IMR-90 (cell line): Measurements from ENCODE around the gene UST. TPM values are rescaled to one million over a fixed set of nuclear protein-coding genes. Genes with fewer than 3 reads are reported as not detected.

Experiments
- ATAC-seq: fragments of 200-7000 bp; cut with Tn5 transposase; 2 replicates; pipeline ENCODE4 v1.9.1; 2020; ENCODE audit warnings: low read depth, mild to moderate bottlenecking, moderate library complexity
- BruUV-seq: library from RNA; stranded (reverse); fragments of 400-500 nt; replicated peaks from 2 replicates; lab custom pipeline; 2021; lab: Mats Ljungman, UMichigan
- CTCF ChIA-PET: fragments of 300-600 bp; formaldehyde crosslinking; extraction: SDS; loops from one replicate; lab custom pipeline; 2021; ENCODE audit warnings: antibody characterized with exemption; lab: Yijun Ruan, JAX
- POLR2A ChIA-PET: fragments of 300-600 bp; sonication (Branson Sonifier 250); formaldehyde crosslinking; loops from one replicate; lab custom pipeline; 2022; ENCODE audit warnings: antibody characterized with exemption; ENCODE audit not compliant: unreplicated experiment; lab: Charles Lee
- DNase-seq: peaks from one replicate; pipeline ENCODE4 v3.0.0; 2013
- H2AFZ ChIP-seq: replicated peaks from 2 replicates; pipeline ENCODE3; 2013; ENCODE audit warnings: low read length, mild to moderate bottlenecking; ENCODE audit not compliant: poor library complexity
- H2AK5ac ChIP-seq: 2 replicates; pipeline ENCODE4 v1.6.1; 2013; ENCODE audit warnings: low read depth, low read length, inconsistent platforms
- H2AK9ac ChIP-seq: replicated peaks from 2 replicates; pipeline ENCODE3; 2013; ENCODE audit warnings: mild to moderate bottlenecking, low read depth, low read length, moderate library complexity; ENCODE audit not compliant: poor library complexity
- H2BK120ac ChIP-seq: 2 replicates; pipeline ENCODE4 v1.6.1; 2013; ENCODE audit warnings: low read depth, low read length, inconsistent platforms
- H2BK15ac ChIP-seq: 3 replicates; pipeline ENCODE4 v1.6.1; 2013; ENCODE audit warnings: low read depth, low read length, inconsistent platforms
- H2BK20ac ChIP-seq: 2 replicates; pipeline ENCODE4 v1.6.1; 2013; ENCODE audit warnings: low read depth, mild to moderate bottlenecking, inconsistent platforms, low read length, moderate library complexity
- H2BK5ac ChIP-seq: 2 replicates; pipeline ENCODE4 v1.6.1; 2013; ENCODE audit warnings: mild to moderate bottlenecking, low read depth, low read length, inconsistent platforms; ENCODE audit not compliant: poor library complexity, severe bottlenecking
- H3K14ac ChIP-seq: replicated peaks from 2 replicates; pipeline ENCODE4 v1.6.1; 2013; ENCODE audit warnings: low read depth, low read length, inconsistent platforms
- H3K18ac ChIP-seq: 2 replicates; pipeline ENCODE4 v1.6.1; 2013; ENCODE audit warnings: low read depth, low read length, control low read depth
- H3K23ac ChIP-seq: 2 replicates; pipeline ENCODE4 v1.6.1; 2013; ENCODE audit warnings: low read depth, low read length, inconsistent platforms
- H3K27ac ChIP-seq: 2 replicates; pipeline ENCODE4 v1.5.1; 2013; ENCODE audit warnings: mild to moderate bottlenecking, control low read depth, low read length; ENCODE audit not compliant: insufficient read depth
- H3K27me3 ChIP-seq: 2 replicates; pipeline ENCODE4 v1.6.1; 2013; ENCODE audit warnings: low read length; ENCODE audit not compliant: control insufficient read depth, insufficient read depth
- H3K36me3 ChIP-seq: 2 replicates; pipeline ENCODE4 v1.6.1; 2013; ENCODE audit warnings: low read length, mixed read lengths; ENCODE audit not compliant: control insufficient read depth, insufficient read depth
- H3K4ac ChIP-seq: 2 replicates; pipeline ENCODE4 v1.6.1; 2013; ENCODE audit warnings: low read depth, low read length, inconsistent platforms
- H3K4me1 ChIP-seq: 2 replicates; pipeline ENCODE4 v1.6.1; 2013; ENCODE audit warnings: low read length, mixed read lengths; ENCODE audit not compliant: control insufficient read depth, insufficient read depth
- H3K4me2 ChIP-seq: 2 replicates; pipeline ENCODE4 v1.6.1; 2013; ENCODE audit warnings: low read depth, mild to moderate bottlenecking, control low read depth, low read length, moderate library complexity
- H3K4me3 ChIP-seq: 2 replicates; pipeline ENCODE4 v1.5.1; 2013; ENCODE audit warnings: low read depth, mild to moderate bottlenecking, control low read depth, low read length, moderate library complexity; ENCODE audit not compliant: insufficient read depth
- H3K56ac ChIP-seq: 2 replicates; pipeline ENCODE4 v1.6.1; 2013; ENCODE audit warnings: low read length, inconsistent platforms; ENCODE audit not compliant: insufficient read depth; ENCODE audit errors: extremely low read depth
- H3K79me1 ChIP-seq, 2 experiments: 2 replicates each; pipeline ENCODE4 v1.6.1; 2013; ENCODE audit warnings: low read length in 2 of 2, inconsistent platforms in 1 of 2, low read depth in 1 of 2
- H3K9ac ChIP-seq: 2 replicates; pipeline ENCODE4 v1.6.1; 2013; ENCODE audit warnings: low read depth, low read length, control low read depth
- H3K9me1 ChIP-seq: 2 replicates; pipeline ENCODE4 v1.6.1; 2013; ENCODE audit warnings: low read length, inconsistent platforms; ENCODE audit not compliant: insufficient read depth
- H3K9me3 ChIP-seq: 2 replicates; pipeline ENCODE4 v1.6.1; 2013; ENCODE audit warnings: low read length; ENCODE audit not compliant: control insufficient read depth, insufficient read depth
- H4K20me1 ChIP-seq: 2 replicates; pipeline ENCODE4 v1.6.1; 2013; ENCODE audit warnings: low read length, inconsistent platforms; ENCODE audit not compliant: insufficient read depth
- H4K5ac ChIP-seq: 2 replicates; pipeline ENCODE4 v1.6.1; 2013; ENCODE audit warnings: mild to moderate bottlenecking, low read depth, low read length, control low read depth
- H4K8ac ChIP-seq, 2 experiments: 2 replicates each; pipeline ENCODE4 v1.6.1; 2013; ENCODE audit warnings: low read depth in 2 of 2, low read length in 2 of 2, control low read depth in 1 of 2, inconsistent platforms in 1 of 2
- H4K91ac ChIP-seq: 2 replicates; pipeline ENCODE4 v1.6.1; 2013; ENCODE audit warnings: low read depth, low read length, inconsistent platforms; ENCODE audit not compliant: insufficient read depth
- CTCF ChIP-seq: conservative IDR thresholded peaks from 2 replicates; pipeline ENCODE4 v1.5.1; 2012; ENCODE audit warnings: mild to moderate bottlenecking, low read depth, low read length, improper control_type of control experiment
- NFE2L2 ChIP-seq: fragments of 150-350 bp; IDR thresholded peaks from 2 replicates; pipeline ENCODE4 v1.6.1; 2016; ENCODE audit warnings: low read depth, mild to moderate bottlenecking, low read length
- WGBS, 2 experiments: methylation state at CpG; one replicate each; pipeline versions ENCODE4 v1.1.5 to v1.1.7; 2013; ENCODE audit warnings: missing lambda C conversion rate in 2 of 2; ENCODE audit not compliant: insufficient read length in 1 of 2; ENCODE audit errors: extremely low coverage in 2 of 2; 5-methylcytosine and 5-hydroxymethylcytosine counted together
- dilution Hi-C: fragments of 300-500 bp; cut with HindIII; formaldehyde crosslinking; loops from one replicate; pipeline ENCODE4 v1.14.3; 2018; ENCODE audit warnings: low sequenced_read_pairs; ENCODE audit not compliant: unreplicated experiment
- in situ Hi-C: fragments of 300-500 bp; cut with MboI; formaldehyde crosslinking; loops from 3 replicates; pipeline ENCODE4 v1.14.3; 2019; ENCODE audit warnings: low sequenced_read_pairs, inconsistent platforms, mixed read lengths
- intact Hi-C: fragments of 100-400 bp; cut with micrococcal nuclease; formaldehyde crosslinking; loops from 2 replicates; pipeline ENCODE4 v1.10.0; 2022
- polyA plus RNA-seq, 3 experiments: library from polyadenylated mRNA; depleted of rRNA; stranded (reverse); fragments of >200 nt; gene quantifications; 2 replicates each; pipeline ENCODE4 v1.2.3, GENCODE V29; 2012; ENCODE audit warnings: low replicate concordance in 1 of 3
- total RNA-seq: library from RNA; depleted of rRNA; stranded (reverse); fragments of >200 nt; gene quantifications from 2 replicates; pipeline ENCODE4 v1.2.3, GENCODE V29; 2012

The UST gene
- total and polyA plus RNA-seq, 2 of the 4 experiments (the other 2 are of a cell fraction) = 7.7 to 13.8 TPM

- Histone ChIP-seq H2AK5ac (no peak overlapping the region), H2BK5ac (no peak overlapping the region), H3K79me1 (no peaks in the 10 kb centered on the region), H3K18ac (no peak overlapping the region), H3K27ac (no peak overlapping the region), H4K20me1 (no peaks in the 10 kb centered on the region), H3K9ac (no peak overlapping the region), H3K36me3 (no peaks in the 10 kb centered on the region), H3K4me2 (no peak overlapping the region), H3K56ac (no peak overlapping the region), H3K23ac (no peak overlapping the region), H4K8ac (no peak overlapping the region), H3K27me3 (no peaks in the 10 kb centered on the region), H3K9me3 (no peaks in the 10 kb centered on the region), H2BK20ac (no peak overlapping the region), H2AK9ac (no peak overlapping the region), H3K4me1 (peaks cover 9% of the 10 kb centered on the region), H2BK120ac (no peak overlapping the region), H3K14ac (no peak overlapping the region), H3K9me1 (no peaks in the 10 kb centered on the region), H4K5ac (no peak overlapping the region), H3K4ac (no peak overlapping the region), H3K4me3 (no peak overlapping the region), H2AFZ (no peak overlapping the region), H4K91ac (no peak overlapping the region; the same call in 1 of the 2 replicates), H2BK15ac (no peak overlapping the region)
- no peak for ATAC-seq
- in situ Hi-C loops (loop anchor here (5.0 kb wide), 1 partner anchor 377 kb away; no protein-coding TSS in a partner anchor), intact Hi-C loops (loop anchor here (2.0 kb wide), 1 partner anchor 14 kb away; no protein-coding TSS in a partner anchor), dilution Hi-C loops (no loop called here)
- no CpG with 5 or more reads among the region's 6 CpGs for WGBS, 2 experiments
- DNase-seq = no peak
- POLR2A ChIA-PET = no interaction called here
- CTCF ChIA-PET = no interaction called here
- TF ChIP-seq NFE2L2 = no peak
- TF ChIP-seq CTCF = no peak
- no TSS peak for BruUV-seq
Measured at GRCh38 chr6:148954461-148954860, 207.6 kb downstream of the UST start.
